Neural cell (in vitro differentiated cells): ENCODE results near the gene ARF3. TPM values are rescaled to one million over a fixed set of nuclear protein-coding genes. Genes with fewer than 3 reads are reported as not detected.

Experiments used
- H2AFZ ChIP-seq: fragments of 200-600, 300-800 bp; sonication (generic), shearing (Covaris generic); 2 replicates; pipeline ENCODE4 v1.6.0; 2014; ENCODE audit warnings: low read depth, mild to moderate bottlenecking, antibody characterized with exemption, low read length, moderate library complexity
- H3F3A ChIP-seq: fragments of 200-600 bp; shearing (Covaris generic); 2 replicates; pipeline ENCODE4 v1.6.1; 2016; ENCODE audit warnings: mild to moderate bottlenecking, moderate library complexity, mixed read lengths, antibody characterized with exemption, low read length; ENCODE audit not compliant: insufficient read depth, poor library complexity, severe bottlenecking
- H3K27ac ChIP-seq: fragments of 200-600, 300-800 bp; sonication (generic), shearing (Covaris generic); 2 replicates; pipeline ENCODE4 v1.5.1; 2014; ENCODE audit warnings: mild to moderate bottlenecking, low read length, moderate library complexity
- H3K27me3 ChIP-seq: fragments of 300-800, 200-600 bp; sonication (generic), shearing (Covaris generic); 2 replicates; pipeline ENCODE4 v1.6.0; 2014; ENCODE audit warnings: mild to moderate bottlenecking, low read depth, low read length, moderate library complexity; ENCODE audit not compliant: insufficient read depth
- H3K36me3 ChIP-seq: fragments of 300-800, 200-600 bp; sonication (generic), shearing (Covaris generic); 2 replicates; pipeline ENCODE4 v1.5.1; 2014; ENCODE audit warnings: mild to moderate bottlenecking, antibody characterized with exemption, low read length, moderate library complexity; ENCODE audit not compliant: insufficient read depth
- H3K4me2 ChIP-seq: fragments of 300-800, 200-600 bp; sonication (generic), shearing (Covaris generic); 2 replicates; pipeline ENCODE4 v1.6.0; 2014; ENCODE audit warnings: mild to moderate bottlenecking, low read length
- H3K4me3 ChIP-seq: fragments of 300-800, 200-600 bp; sonication (generic), shearing (Covaris generic); 2 replicates; pipeline ENCODE4 v1.5.1; 2014; ENCODE audit warnings: mild to moderate bottlenecking, low read length, moderate library complexity
- H3K79me2 ChIP-seq: fragments of 200-600 bp; shearing (Covaris generic); replicated peaks from 2 replicates; pipeline ENCODE4 v1.6.0; 2014; ENCODE audit warnings: mild to moderate bottlenecking, low read length, moderate library complexity; ENCODE audit not compliant: insufficient read depth
- H3K9ac ChIP-seq: fragments of 300-800, 200-600 bp; sonication (generic), shearing (Covaris generic); 2 replicates; pipeline ENCODE4 v1.6.1; 2016; ENCODE audit warnings: mild to moderate bottlenecking, low read length, mixed read lengths
- H3K9me2 ChIP-seq: fragments of 200-600 bp; shearing (Covaris generic); 2 replicates; pipeline ENCODE4 v1.6.1; 2016; ENCODE audit warnings: mild to moderate bottlenecking, low read length, mixed read lengths; ENCODE audit not compliant: insufficient read depth
- H3K9me3 ChIP-seq: fragments of 200-600, 300-800 bp; sonication (generic), shearing (Covaris generic); 2 replicates; pipeline ENCODE4 v1.6.1; 2016; ENCODE audit warnings: mild to moderate bottlenecking, mixed run types, low read length, moderate library complexity, mixed read lengths
- H4K20me1 ChIP-seq: fragments of 200-600 bp; shearing (Covaris generic); 2 replicates; pipeline ENCODE4 v1.6.1; 2016; ENCODE audit warnings: mild to moderate bottlenecking, mixed run types; ENCODE audit not compliant: insufficient read depth
- CTCF ChIP-seq: fragments of 450-650 bp; IDR thresholded peaks from 2 replicates; pipeline ENCODE4 v1.5.1; 2014; ENCODE audit warnings: antibody characterized with exemption, mild to moderate bottlenecking, moderate library complexity; ENCODE audit not compliant: poor library complexity, severe bottlenecking
- EP300 ChIP-seq: fragments of 450-650 bp; conservative IDR thresholded peaks from 2 replicates; pipeline ENCODE4 v1.6.1; 2014; ENCODE audit warnings: antibody characterized with exemption, mild to moderate bottlenecking, moderate library complexity; ENCODE audit not compliant: poor library complexity, severe bottlenecking
- EZH2 ChIP-seq: fragments of 200-600, 300-800 bp; shearing (Covaris generic), sonication (generic); IDR thresholded peaks from 2 replicates; pipeline ENCODE4 v1.6.1; 2014; ENCODE audit warnings: antibody characterized with exemption, low read length, borderline replicate concordance, mild to moderate bottlenecking; ENCODE audit not compliant: insufficient read depth, poor library complexity, severe bottlenecking
- MXI1 ChIP-seq: fragments of 450-650 bp; conservative IDR thresholded peaks from 2 replicates; pipeline ENCODE4 v1.6.1; 2014; ENCODE audit warnings: antibody characterized with exemption, mild to moderate bottlenecking; ENCODE audit not compliant: poor library complexity, severe bottlenecking
- POLR2AphosphoS5 ChIP-seq: IDR thresholded peaks from 2 replicates; pipeline ENCODE4 v1.6.1; 2012
- RAD21 ChIP-seq: fragments of 450-650 bp; conservative IDR thresholded peaks from 2 replicates; pipeline ENCODE4 v1.6.1; 2014; ENCODE audit warnings: antibody characterized with exemption, mild to moderate bottlenecking, moderate library complexity
- REST ChIP-seq: IDR thresholded peaks from 2 replicates; pipeline ENCODE4 v1.6.1; 2012; ENCODE audit warnings: borderline replicate concordance
- SMC3 ChIP-seq: fragments of 450-650 bp; conservative IDR thresholded peaks from 2 replicates; pipeline ENCODE4 v1.6.1; 2014; ENCODE audit warnings: antibody characterized with exemption, mild to moderate bottlenecking, moderate library complexity; ENCODE audit not compliant: poor library complexity
- TAF1 ChIP-seq: IDR thresholded peaks from 2 replicates; pipeline ENCODE4 v1.6.1; 2012; ENCODE audit warnings: low read depth
- polyA plus RNA-seq: library from polyadenylated mRNA; depleted of rRNA; stranded (reverse); fragments of >200 nt; gene quantifications from 2 replicates; pipeline ENCODE4 v1.2.3, GENCODE V29; 2014

The ARF3 gene
- polyA plus RNA-seq, 1 donor from 2014 or later: 114 TPM

- Histone ChIP-seq H3K4me3 (no peak overlapping the region), H3K79me2 (no peaks in the 10 kb centered on the region), H3K9me2 (no peaks in the 10 kb centered on the region), H3K27ac (no peak overlapping the region), H3K27me3 (peaks cover 90% of the 10 kb centered on the region), H3K9ac (no peak overlapping the region), H3K36me3 (no peaks in the 10 kb centered on the region), H3K4me2 (no peak overlapping the region), H3F3A (no peaks in the 10 kb centered on the region), H4K20me1 (no peaks in the 10 kb centered on the region), H2AFZ (no peak overlapping the region), H3K9me3 (no peaks in the 10 kb centered on the region)
- no peak for TF ChIP-seq TAF1
- TF ChIP-seq RAD21: no peak
- no peak for TF ChIP-seq CTCF
- TF ChIP-seq REST: no peak
- TF ChIP-seq MXI1: no peak
- TF ChIP-seq POLR2AphosphoS5: no peak
- no peak for TF ChIP-seq EZH2
- TF ChIP-seq SMC3: no peak
- no peak for TF ChIP-seq EP300
These were observed 11.2 kb upstream of the ARF3 start for GRCh38 chr12:48968467-48968866.

GRCh38 chr12:48967991-48968390, 10.7 kb upstream of the ARF3 start:
- Histone ChIP-seq H3K9me2 (no peaks in the 10 kb centered on the region), H3K4me3 (no peak overlapping the region), H3K27ac (no peak overlapping the region)

More at GRCh38 chr12:48967991-48968390, 10.7 kb upstream of the ARF3 start:
- no peak for TF ChIP-seq SMC3
- no peak for TF ChIP-seq EP300
- TF ChIP-seq MXI1: no peak
- no peak for TF ChIP-seq EZH2
- TF ChIP-seq RAD21: no peak
- no peak for TF ChIP-seq TAF1
- no peak for TF ChIP-seq CTCF
- TF ChIP-seq REST: no peak
- TF ChIP-seq POLR2AphosphoS5: no peak
- Histone ChIP-seq H3K9ac (no peak overlapping the region), H3K9me3 (no peaks in the 10 kb centered on the region), H4K20me1 (no peaks in the 10 kb centered on the region), H3F3A (no peaks in the 10 kb centered on the region), H2AFZ (no peak overlapping the region), H3K4me2 (no peak overlapping the region), H3K36me3 (no peaks in the 10 kb centered on the region), H3K79me2 (no peaks in the 10 kb centered on the region), H3K27me3 (peaks cover 85% of the 10 kb centered on the region)
